HUES64 (cell line): ENCODE data around the gene TAX1BP3.

Experiments
- H3K27ac ChIP-seq: 2 replicates; pipeline ENCODE4 v1.7.0; 2013; ENCODE audit warnings: low read depth, low read length, inconsistent platforms
- H3K27me3 ChIP-seq: 2 replicates; pipeline ENCODE4 v1.6.1; 2013; ENCODE audit warnings: mild to moderate bottlenecking, low read length; ENCODE audit not compliant: insufficient read depth
- H3K36me3 ChIP-seq: 2 replicates; pipeline ENCODE4 v1.6.1; 2013; ENCODE audit warnings: mild to moderate bottlenecking, low read length; ENCODE audit not compliant: insufficient read depth
- H3K4me1 ChIP-seq: 2 replicates; pipeline ENCODE4 v1.6.1; 2013; ENCODE audit warnings: mild to moderate bottlenecking, low read length, moderate library complexity; ENCODE audit not compliant: insufficient read depth
- H3K4me3 ChIP-seq: 2 replicates; pipeline ENCODE4 v1.5.1; 2013; ENCODE audit warnings: mild to moderate bottlenecking, low read length, moderate library complexity
- H3K9ac ChIP-seq: 2 replicates; pipeline ENCODE4 v1.6.1; 2013; ENCODE audit warnings: mild to moderate bottlenecking, low read depth, low read length
- H3K9me3 ChIP-seq: 2 replicates; pipeline ENCODE4 v1.6.1; 2013; ENCODE audit warnings: low read depth, low read length; ENCODE audit not compliant: insufficient read depth
- WGBS: fragments of 150-250, 120-280 bp; methylation state at CpG from one replicate; pipeline ENCODE4 v1.1.7; 2013; ENCODE audit warnings: missing lambda C conversion rate; 5-methylcytosine and 5-hydroxymethylcytosine counted together

The TAX1BP3 gene

DNA sequence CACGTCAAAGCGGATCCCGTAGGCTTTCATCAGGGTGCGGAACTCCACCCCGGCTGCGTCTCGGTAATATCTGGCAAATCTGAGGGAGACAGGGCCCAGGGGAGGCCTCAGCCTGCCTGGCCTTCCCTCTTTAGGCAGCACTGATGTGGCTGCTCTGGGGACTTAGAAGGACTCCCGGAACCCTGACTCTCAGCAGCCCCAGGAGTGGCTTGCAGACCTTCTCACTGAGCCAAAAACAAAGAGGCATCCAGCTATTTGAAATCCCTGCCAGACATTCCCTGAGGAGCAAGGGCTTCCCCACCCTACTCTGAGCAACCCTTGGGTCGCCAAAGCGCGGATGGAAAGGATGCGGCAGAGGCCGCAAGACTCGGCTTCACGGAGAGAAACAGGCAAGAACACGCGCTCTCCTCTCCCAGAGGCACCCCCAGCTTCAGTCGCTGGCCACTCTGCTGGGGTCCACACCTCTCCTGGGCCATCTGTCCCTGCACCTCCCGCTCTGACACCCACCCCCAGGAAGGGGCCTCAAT is 19.7 kb upstream of the TAX1BP3 start:
- H3K27me3 ChIP-seq: no peaks in the 10 kb centered on the region
- no peaks in the 10 kb centered on the region for H3K9me3 ChIP-seq
- WGBS: 63% methylated on average over 19 of the region's 19 CpGs
- H3K36me3 ChIP-seq: no peaks in the 10 kb centered on the region
- no peak overlapping the region for H3K9ac ChIP-seq
- no peak overlapping the region for H3K4me3 ChIP-seq
- H3K4me1 ChIP-seq: peaks cover 3% of the 10 kb centered on the region; the same call in 1 of the 2 replicates
- H3K27ac ChIP-seq: no peak overlapping the region

DNA sequence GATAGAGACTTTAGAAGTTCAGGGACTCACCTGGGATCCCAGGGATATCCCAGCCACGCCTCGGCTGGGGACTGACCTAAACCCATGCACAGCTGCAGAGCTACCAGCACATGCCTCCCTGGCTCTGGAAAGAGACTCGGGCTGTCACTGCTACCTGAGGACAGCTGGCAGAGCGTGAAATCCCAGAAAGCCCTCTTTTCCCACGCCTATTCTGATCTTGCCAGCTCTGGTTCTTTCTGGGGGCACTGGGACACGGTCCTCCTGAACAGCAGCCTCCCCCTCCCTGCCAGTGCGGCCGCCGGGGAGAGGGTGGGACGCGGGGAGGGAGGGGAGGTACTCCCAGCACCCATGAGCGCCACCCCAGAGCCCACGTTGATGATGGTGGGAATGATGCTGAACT is 16.8 kb upstream of the TAX1BP3 start:
- Histone ChIP-seq H3K9me3 (no peaks in the 10 kb centered on the region), H3K36me3 (no peaks in the 10 kb centered on the region), H3K9ac (no peak overlapping the region), H3K27ac (no peak overlapping the region), H3K27me3 (no peaks in the 10 kb centered on the region), H3K4me1 (peaks cover 3% of the 10 kb centered on the region; the same call in 1 of the 2 replicates), H3K4me3 (no peak overlapping the region)
- WGBS: 68% methylated on average over 11 of the region's 13 CpGs

DNA sequence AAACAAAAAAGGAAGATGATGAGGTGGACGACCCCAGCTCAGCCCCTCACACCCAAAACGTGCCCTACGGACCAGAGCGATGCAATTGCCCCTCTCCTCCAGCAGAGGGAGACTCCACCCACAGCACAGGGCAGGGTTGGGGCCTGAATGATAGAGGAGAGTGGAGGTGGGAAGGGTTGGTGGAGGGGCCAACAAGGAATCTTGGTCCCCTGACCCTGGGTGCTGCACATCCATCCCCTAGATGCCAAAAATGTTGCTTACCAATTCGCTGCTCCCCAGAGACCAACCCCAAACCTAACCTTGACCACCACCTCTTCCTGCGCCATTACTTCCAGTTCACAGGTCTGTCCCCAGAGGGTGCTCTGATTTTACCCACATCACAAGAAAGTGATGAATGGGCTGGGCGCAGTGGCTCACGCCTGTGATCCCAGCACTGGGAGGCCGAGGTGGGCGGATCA is 14.7 kb upstream of the TAX1BP3 start:
- no peaks in the 10 kb centered on the region for H3K36me3 ChIP-seq
- H3K4me3 ChIP-seq: no peak overlapping the region
- H3K9me3 ChIP-seq: no peaks in the 10 kb centered on the region
- 46% methylated on average over 9 of the region's 10 CpGs for WGBS
- H3K27ac ChIP-seq: no peak overlapping the region
- no peaks in the 10 kb centered on the region for H3K27me3 ChIP-seq
- no peak overlapping the region for H3K9ac ChIP-seq
- H3K4me1 ChIP-seq: peaks cover 3% of the 10 kb centered on the region; the same call in 1 of the 2 replicates

DNA sequence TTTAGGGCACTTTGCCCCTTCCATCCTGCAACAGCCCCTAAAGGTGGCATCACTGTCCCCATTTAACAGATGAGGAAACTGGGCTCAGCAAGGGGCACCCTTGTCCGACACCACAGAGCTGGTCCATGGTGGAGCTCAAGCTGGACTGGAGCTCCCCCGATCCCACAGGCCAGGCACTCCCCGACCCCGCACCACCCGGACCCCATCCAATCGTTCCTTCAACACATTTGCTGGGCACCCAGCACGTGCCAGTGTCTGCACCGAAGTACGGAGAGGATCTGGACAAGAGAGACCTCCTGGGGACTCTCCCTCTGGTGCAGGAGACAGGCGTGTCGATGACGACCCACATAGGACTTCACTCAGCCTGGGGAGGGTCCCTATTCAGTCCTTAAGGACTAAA is 13.7 kb upstream of the TAX1BP3 start:
- Histone ChIP-seq H3K9me3 (no peaks in the 10 kb centered on the region), H3K27me3 (no peaks in the 10 kb centered on the region), H3K27ac (no peak overlapping the region), H3K4me3 (no peak overlapping the region), H3K36me3 (no peaks in the 10 kb centered on the region), H3K4me1 (peaks cover 6% of the 10 kb centered on the region; the same call in 1 of the 2 replicates), H3K9ac (no peak overlapping the region)
- WGBS: 92% methylated on average over 12 of the region's 12 CpGs

DNA sequence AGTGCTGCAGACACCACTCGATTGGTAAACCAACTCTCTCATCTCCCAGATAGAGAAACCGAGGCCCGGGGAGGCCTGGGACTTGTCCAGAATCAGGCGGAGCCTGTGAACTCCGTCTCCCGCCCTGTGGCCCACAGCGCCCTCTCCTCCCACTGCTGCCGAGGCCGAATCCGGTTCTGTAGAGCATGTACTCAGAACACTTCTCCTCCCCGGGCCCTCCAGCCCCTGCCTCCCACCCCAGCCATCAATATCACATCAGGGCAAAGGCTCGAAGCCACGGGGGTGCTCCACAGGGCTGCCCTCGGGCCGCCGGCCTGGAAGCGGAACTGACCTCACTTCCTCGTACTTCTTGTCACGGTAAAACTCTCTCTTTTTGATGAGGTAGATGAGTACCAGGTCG is 13.2 kb upstream of the TAX1BP3 start:
- H3K4me1 ChIP-seq: peaks cover 6% of the 10 kb centered on the region; the same call in 1 of the 2 replicates
- no peaks in the 10 kb centered on the region for H3K27me3 ChIP-seq
- H3K9ac ChIP-seq: no peak overlapping the region
- H3K27ac ChIP-seq: no peak overlapping the region
- H3K9me3 ChIP-seq: no peaks in the 10 kb centered on the region
- 88% methylated on average over 20 of the region's 20 CpGs for WGBS
- no peaks in the 10 kb centered on the region for H3K36me3 ChIP-seq
- no peak overlapping the region for H3K4me3 ChIP-seq

DNA sequence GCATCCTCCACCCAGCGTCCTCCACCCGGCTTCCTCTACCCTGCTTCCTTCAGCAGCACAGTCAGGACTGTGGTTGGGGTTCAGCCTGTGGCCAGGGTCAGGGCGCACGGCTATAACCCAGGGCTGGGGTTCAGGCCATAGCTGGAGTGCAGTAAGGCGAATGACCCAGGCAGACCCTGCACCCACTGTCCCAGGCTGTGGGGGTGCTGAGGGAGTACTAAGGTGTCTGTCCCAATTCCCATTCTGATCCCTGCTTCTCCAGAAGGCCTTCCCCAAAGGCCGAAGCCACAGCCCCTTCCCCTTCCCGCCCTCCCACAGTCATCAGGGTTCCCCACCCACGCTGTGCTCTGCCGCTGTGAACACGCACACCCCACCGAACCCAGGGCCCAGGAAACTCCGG is 12.7 kb upstream of the TAX1BP3 start:
- Histone ChIP-seq H3K9me3 (no peaks in the 10 kb centered on the region), H3K4me1 (peaks cover 6% of the 10 kb centered on the region; the same call in 1 of the 2 replicates), H3K4me3 (no peak overlapping the region), H3K27ac (no peak overlapping the region), H3K36me3 (no peaks in the 10 kb centered on the region), H3K9ac (no peak overlapping the region), H3K27me3 (no peaks in the 10 kb centered on the region)
- WGBS: 93% methylated on average over 12 of the region's 12 CpGs

DNA sequence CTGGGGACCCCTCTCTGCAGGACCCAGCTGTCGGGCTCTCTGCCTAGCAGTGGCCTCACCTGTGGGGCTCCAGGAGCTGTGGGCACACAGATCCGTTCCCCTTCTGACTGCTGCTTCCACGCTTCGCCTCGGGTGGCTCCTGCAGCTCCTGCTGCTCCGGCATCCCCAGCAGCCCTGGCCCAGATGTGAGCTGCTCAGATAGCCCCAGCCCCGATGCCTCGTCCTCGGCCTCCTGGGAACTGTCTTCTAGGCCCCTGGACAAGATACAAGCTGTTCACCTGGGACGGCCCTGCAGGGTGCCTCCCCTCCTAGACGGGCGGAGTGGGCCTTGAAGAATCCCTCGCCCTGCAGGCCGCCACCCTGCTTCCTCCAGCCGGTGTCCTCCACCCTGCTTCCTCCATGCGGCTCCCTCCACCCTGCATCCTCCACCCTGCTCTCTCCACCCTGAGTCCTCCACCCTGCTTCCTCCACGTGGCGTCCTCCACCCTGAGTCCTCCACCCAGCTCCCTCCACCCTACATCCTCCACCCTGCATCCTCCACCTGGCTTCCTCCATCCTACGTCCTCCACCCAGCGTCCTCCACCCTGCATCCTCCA is 11.3 kb upstream of the TAX1BP3 start:
- no peaks in the 10 kb centered on the region for H3K27me3 ChIP-seq
- WGBS: 85% methylated on average over 20 of the region's 20 CpGs
- H3K9ac ChIP-seq: no peak overlapping the region
- H3K36me3 ChIP-seq: no peaks in the 10 kb centered on the region
- H3K4me1 ChIP-seq: peaks cover 6% of the 10 kb centered on the region; the same call in 1 of the 2 replicates
- no peak overlapping the region for H3K4me3 ChIP-seq
- H3K9me3 ChIP-seq: no peaks in the 10 kb centered on the region
- H3K27ac ChIP-seq: no peak overlapping the region

DNA sequence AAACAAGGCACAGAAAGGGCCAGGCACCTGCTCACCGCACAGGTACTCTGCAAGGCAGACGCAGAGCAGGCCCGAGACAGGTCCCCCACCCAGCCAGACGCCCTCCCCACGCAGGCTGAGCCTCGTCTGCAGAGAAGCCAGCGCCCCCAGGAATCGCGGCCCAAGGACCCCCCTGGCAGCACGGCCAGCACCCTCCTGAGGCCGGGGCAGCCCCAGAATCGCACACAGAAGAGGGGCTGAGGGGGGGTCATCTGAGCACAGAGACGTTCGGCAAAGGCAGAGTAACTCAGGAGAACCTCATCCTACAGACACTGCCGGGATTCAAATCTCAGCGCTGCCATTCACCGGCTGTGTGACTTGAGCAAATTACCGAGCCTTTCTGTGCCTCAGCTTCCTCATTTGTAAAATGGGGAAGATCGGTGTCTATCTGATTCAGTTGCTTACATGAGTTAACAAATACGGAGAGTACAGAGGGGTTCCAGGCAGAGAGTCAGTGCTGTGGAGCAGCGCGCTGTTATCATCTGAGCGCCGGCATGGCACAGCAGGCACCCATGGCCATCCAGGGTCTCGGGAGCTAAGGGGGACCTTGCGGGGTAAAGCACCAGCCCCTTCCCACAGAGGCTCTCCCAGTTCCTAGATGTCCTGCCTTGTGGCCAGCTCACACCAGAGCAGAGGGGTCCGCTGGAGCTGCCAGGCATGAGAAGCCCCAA is 10.6 kb upstream of the TAX1BP3 start:
- 94% methylated on average over 27 of the region's 27 CpGs for WGBS
- Histone ChIP-seq H3K36me3 (no peaks in the 10 kb centered on the region), H3K27ac (no peak overlapping the region), H3K27me3 (no peaks in the 10 kb centered on the region), H3K4me1 (peaks cover 6% of the 10 kb centered on the region; the same call in 1 of the 2 replicates), H3K9me3 (no peaks in the 10 kb centered on the region), H3K4me3 (no peak overlapping the region), H3K9ac (no peak overlapping the region)

DNA sequence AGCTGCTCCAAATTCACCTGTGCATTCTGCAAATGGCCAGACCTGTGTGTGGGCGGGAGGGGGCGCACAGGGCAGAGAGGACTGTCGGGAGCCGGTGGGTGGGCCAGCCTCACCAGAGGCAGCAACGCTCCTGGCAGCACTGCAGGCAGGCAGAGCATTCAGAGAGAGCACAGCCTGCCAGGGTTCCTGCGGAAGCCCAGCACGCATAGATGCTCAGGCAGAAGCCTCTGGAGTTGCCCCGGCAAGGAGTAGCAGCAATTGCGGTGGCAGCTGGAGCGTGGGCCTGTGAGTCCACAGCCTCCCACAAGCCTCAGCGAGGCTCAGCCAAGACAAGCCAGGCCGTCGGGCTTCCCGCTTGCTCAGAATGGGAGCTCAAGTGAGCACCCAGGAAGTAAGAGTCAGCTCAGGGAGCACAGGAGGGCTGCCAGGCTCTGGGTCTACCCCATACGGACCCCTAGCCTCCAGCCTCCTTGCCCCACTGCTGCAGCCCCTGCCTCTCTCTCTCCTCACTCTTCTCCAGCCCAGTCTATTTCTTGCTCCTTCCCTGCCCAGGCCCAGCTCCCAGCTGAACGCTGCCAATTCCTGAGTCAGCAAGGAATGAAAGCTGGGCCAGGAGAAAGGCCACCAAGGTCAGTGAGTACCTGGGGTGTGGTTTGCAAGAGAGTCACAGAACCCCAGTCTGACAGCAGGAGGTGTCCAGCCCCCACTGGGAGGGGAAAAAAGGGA is 9.9 kb upstream of the TAX1BP3 start:
- WGBS: 59% methylated on average over 16 of the region's 16 CpGs
- Histone ChIP-seq H3K4me1 (peaks cover 6% of the 10 kb centered on the region; the same call in 1 of the 2 replicates), H3K4me3 (no peak overlapping the region), H3K27me3 (no peaks in the 10 kb centered on the region), H3K27ac (no peak overlapping the region), H3K9ac (no peak overlapping the region), H3K9me3 (no peaks in the 10 kb centered on the region), H3K36me3 (no peaks in the 10 kb centered on the region)

DNA sequence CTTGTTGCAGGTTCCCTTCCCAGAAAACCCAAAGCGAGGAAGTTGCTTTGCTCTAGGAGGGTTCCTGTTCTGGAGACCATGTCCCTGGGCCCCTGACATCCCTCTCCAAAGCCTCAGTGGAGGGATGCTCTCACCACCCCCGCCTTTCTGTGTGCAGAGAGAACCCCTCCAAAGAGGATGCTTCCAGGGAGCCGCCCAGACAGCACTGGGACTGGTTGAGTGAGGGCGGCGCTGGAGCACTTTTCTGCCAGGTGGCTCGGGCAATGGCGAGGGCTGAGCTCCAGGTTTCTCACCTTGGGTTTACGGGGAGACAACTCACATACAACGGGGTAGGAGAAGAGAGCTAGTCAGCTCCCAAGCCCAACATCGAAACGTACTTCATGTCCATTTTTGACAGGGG is 7.5 kb upstream of the TAX1BP3 start:
- H3K36me3 ChIP-seq: no peaks in the 10 kb centered on the region
- H3K27ac ChIP-seq: no peak overlapping the region
- WGBS: 93% methylated on average over 11 of the region's 11 CpGs
- H3K27me3 ChIP-seq: no peaks in the 10 kb centered on the region
- no peaks in the 10 kb centered on the region for H3K9me3 ChIP-seq
- H3K4me1 ChIP-seq: peaks cover 6% of the 10 kb centered on the region; the same call in 1 of the 2 replicates
- no peak overlapping the region for H3K9ac ChIP-seq
- H3K4me3 ChIP-seq: no peak overlapping the region

DNA sequence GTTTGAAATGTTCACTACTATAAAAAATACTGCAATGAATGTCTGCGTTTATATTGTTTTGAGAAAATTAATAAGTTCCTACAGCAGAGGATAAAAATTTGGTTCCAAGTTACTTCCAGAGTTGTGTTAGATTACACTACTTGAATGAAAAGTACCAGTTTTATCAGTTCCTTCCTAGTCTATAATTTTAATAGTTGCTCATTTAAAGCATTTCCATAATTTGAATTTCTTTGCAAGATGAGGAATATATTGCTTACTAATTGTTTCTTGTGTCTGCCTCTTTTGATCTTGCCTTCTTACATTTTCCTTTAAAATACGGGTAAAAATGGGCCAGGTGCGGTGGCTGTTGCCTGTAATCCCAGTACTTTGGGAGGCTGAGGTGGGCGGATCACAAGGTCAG is 4.2 kb upstream of the TAX1BP3 start:
- Histone ChIP-seq H3K27me3 (no peaks in the 10 kb centered on the region), H3K27ac (no peak overlapping the region), H3K36me3 (peaks cover 4% of the 10 kb centered on the region; the same call in 1 of the 2 replicates), H3K9ac (no peak overlapping the region), H3K4me3 (no peak overlapping the region), H3K4me1 (peaks cover under 1% of the 10 kb centered on the region; the same call in 1 of the 2 replicates), H3K9me3 (no peaks in the 10 kb centered on the region)
- 100% methylated on average over 3 of the region's 4 CpGs for WGBS
